ENCODE results near the gene GLB1L. TPM values are rescaled to one million over a fixed set of nuclear protein-coding genes. Genes with fewer than 3 reads are reported as not detected.

The GLB1L gene
- total and polyA plus RNA-seq, 4 donors = 2.3 to 5.2 (median 2.6) TPM

DNA sequence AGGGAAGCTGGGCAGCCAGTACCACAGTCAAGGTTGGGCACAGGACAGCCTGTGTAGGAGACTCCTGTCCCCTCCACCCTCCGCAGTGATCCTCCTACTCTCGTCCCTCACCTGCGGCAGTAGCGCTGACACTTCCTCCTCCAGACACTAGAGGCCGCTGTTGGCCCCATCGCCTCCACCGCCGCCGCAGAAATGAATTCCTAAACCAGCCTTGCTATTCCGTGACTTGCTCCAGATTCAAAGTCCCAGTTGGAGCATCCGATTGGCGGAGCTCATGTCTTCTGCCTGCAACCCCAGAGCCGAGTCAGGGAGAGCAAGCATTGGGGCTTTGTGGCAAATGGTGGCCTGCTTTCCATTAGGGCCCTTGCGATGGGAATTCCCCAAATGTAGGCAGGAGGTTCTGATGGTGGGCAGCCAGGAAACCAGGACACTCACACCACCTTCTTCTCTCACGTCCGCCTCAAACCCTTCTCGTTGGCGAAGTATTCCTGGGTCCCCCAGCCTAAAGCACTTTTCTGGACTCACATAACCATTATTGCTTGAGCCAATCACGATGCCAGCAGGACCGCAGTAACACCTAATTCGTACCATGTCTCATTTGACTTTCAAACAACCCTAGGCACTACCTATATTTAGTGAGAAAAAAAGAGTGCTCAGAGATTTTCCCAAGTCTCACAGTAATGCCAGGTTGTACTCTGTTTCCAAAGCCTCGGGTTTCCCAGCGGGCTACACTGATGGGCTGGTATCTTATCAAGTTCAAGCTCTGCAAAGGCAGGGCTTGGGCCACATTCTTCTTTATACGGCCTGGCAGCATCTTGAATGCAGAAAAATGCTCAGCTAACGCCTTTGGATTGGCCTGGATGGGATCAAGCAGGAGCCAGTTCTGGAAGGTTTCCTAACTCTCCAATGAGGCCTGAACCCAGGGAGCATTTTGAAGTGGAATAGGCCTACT is 32.7 kb upstream of the GLB1L start:
- H3K36me3 ChIP-seq (ENCODE audit: control insufficient read depth in 4 of 4, insufficient read depth in 3 of 4, low read depth in 1 of 4, low read length in 3 of 4) = peaks cover 2 to 23% (median 15%) of the 10 kb centered on the region in 4 donors
- peak overlapping the region; percentile 96 to 98 for H3K27ac ChIP-seq (ENCODE audit: low read depth in 1 of 2, low read length in 2 of 2)
- H3K4me1 ChIP-seq (ENCODE audit: control insufficient read depth in 4 of 4, insufficient read depth in 4 of 4, low read length in 3 of 4) = peaks cover 7 to 24% (median 14%) of the 10 kb centered on the region in 4 donors
- TF ChIP-seq HNF4G (IDR thresholded peaks at IDR 0.05) (no peak), GABPA (IDR thresholded peaks at IDR 0.05 in 1 of 2, conservative IDR thresholded peaks at IDR 0.05 in 1 of 2) (no peak), YY1 (IDR thresholded peaks at IDR 0.05) (peak; percentile 63), RAD21 (IDR thresholded peaks at IDR 0.05) (peak; percentile 81 to 92), SP1 (IDR thresholded peaks at IDR 0.05) (peak; percentile 42), JUND (IDR thresholded peaks at IDR 0.05) (no peak), TAF1 (conservative IDR thresholded peaks at IDR 0.05) (no peak), FOXA1 (IDR thresholded peaks at IDR 0.05) (no peak), HNF4A (conservative IDR thresholded peaks at IDR 0.05) (peak; percentile 18 to 39), RXRA (IDR thresholded peaks at IDR 0.05) (no peak), EGR1 (IDR thresholded peaks at IDR 0.05; ENCODE audit: low read depth in 2 of 2) (no peak), FOXA2 (IDR thresholded peaks at IDR 0.05) (no peak), NR2F2 (IDR thresholded peaks at IDR 0.05) (no peak)
- TF ChIP-seq, protein P1, sequence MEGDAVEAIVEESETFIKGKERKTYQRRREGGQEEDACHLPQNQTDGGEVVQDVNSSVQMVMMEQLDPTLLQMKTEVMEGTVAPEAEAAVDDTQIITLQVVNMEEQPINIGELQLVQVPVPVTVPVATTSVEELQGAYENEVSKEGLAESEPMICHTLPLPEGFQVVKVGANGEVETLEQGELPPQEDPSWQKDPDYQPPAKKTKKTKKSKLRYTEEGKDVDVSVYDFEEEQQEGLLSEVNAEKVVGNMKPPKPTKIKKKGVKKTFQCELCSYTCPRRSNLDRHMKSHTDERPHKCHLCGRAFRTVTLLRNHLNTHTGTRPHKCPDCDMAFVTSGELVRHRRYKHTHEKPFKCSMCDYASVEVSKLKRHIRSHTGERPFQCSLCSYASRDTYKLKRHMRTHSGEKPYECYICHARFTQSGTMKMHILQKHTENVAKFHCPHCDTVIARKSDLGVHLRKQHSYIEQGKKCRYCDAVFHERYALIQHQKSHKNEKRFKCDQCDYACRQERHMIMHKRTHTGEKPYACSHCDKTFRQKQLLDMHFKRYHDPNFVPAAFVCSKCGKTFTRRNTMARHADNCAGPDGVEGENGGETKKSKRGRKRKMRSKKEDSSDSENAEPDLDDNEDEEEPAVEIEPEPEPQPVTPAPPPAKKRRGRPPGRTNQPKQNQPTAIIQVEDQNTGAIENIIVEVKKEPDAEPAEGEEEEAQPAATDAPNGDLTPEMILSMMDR (IDR thresholded peaks at IDR 0.05; ENCODE audit: low read depth, low read length, missing input control) = peak; percentile 99
- TF ChIP-seq, protein P2, sequence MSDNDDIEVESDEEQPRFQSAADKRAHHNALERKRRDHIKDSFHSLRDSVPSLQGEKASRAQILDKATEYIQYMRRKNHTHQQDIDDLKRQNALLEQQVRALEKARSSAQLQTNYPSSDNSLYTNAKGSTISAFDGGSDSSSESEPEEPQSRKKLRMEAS (IDR thresholded peaks at IDR 0.05) = no peak
- TF ChIP-seq, protein P3, sequence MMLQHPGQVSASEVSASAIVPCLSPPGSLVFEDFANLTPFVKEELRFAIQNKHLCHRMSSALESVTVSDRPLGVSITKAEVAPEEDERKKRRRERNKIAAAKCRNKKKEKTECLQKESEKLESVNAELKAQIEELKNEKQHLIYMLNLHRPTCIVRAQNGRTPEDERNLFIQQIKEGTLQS (IDR thresholded peaks at IDR 0.05) = no peak
- TF ChIP-seq, protein P4, sequence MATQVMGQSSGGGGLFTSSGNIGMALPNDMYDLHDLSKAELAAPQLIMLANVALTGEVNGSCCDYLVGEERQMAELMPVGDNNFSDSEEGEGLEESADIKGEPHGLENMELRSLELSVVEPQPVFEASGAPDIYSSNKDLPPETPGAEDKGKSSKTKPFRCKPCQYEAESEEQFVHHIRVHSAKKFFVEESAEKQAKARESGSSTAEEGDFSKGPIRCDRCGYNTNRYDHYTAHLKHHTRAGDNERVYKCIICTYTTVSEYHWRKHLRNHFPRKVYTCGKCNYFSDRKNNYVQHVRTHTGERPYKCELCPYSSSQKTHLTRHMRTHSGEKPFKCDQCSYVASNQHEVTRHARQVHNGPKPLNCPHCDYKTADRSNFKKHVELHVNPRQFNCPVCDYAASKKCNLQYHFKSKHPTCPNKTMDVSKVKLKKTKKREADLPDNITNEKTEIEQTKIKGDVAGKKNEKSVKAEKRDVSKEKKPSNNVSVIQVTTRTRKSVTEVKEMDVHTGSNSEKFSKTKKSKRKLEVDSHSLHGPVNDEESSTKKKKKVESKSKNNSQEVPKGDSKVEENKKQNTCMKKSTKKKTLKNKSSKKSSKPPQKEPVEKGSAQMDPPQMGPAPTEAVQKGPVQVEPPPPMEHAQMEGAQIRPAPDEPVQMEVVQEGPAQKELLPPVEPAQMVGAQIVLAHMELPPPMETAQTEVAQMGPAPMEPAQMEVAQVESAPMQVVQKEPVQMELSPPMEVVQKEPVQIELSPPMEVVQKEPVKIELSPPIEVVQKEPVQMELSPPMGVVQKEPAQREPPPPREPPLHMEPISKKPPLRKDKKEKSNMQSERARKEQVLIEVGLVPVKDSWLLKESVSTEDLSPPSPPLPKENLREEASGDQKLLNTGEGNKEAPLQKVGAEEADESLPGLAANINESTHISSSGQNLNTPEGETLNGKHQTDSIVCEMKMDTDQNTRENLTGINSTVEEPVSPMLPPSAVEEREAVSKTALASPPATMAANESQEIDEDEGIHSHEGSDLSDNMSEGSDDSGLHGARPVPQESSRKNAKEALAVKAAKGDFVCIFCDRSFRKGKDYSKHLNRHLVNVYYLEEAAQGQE (IDR thresholded peaks at IDR 0.05) = peak; percentile 17
- TF ChIP-seq, protein P5, sequence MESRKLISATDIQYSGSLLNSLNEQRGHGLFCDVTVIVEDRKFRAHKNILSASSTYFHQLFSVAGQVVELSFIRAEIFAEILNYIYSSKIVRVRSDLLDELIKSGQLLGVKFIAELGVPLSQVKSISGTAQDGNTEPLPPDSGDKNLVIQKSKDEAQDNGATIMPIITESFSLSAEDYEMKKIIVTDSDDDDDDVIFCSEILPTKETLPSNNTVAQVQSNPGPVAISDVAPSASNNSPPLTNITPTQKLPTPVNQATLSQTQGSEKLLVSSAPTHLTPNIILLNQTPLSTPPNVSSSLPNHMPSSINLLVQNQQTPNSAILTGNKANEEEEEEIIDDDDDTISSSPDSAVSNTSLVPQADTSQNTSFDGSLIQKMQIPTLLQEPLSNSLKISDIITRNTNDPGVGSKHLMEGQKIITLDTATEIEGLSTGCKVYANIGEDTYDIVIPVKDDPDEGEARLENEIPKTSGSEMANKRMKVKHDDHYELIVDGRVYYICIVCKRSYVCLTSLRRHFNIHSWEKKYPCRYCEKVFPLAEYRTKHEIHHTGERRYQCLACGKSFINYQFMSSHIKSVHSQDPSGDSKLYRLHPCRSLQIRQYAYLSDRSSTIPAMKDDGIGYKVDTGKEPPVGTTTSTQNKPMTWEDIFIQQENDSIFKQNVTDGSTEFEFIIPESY (IDR thresholded peaks at IDR 0.05) = no peak
- peak; percentile 92 for DNase-seq (ENCODE audit: low spot score)
- peak overlapping the region; percentile 88 to 89 for H3K9ac ChIP-seq (ENCODE audit: low read depth in 1 of 2, low read length in 2 of 2)
- no peaks in the 10 kb centered on the region for H3K27me3 ChIP-seq (ENCODE audit: control insufficient read depth in 4 of 4, insufficient read depth in 4 of 4, low read length in 3 of 4)
- WGBS = 33% methylated on average over 25 of the region's 25 CpGs
- no peaks in the 10 kb centered on the region for H3K9me3 ChIP-seq (ENCODE audit: control insufficient read depth in 4 of 4, low read length in 3 of 4)
- H3K4me3 ChIP-seq (ENCODE audit: low read depth in 1 of 3, low read length in 3 of 3) = no peak overlapping the region
